DOHH2 (cell line): Measurements from ENCODE around the gene ARHGAP27.

Experiments
- H3F3A ChIP-seq: fragments of 200-600 bp; sonication (generic), shearing (Covaris generic); 2 replicates; pipeline ENCODE4 v1.6.0; 2016; ENCODE audit warnings: antibody characterized with exemption, mild to moderate bottlenecking; ENCODE audit not compliant: control insufficient read depth, insufficient read depth
- H3K27ac ChIP-seq: fragments of 200-600 bp; sonication (generic); 2 replicates; pipeline ENCODE4 v1.5.1; 2014; ENCODE audit warnings: low read depth, mild to moderate bottlenecking, low read length, moderate library complexity
- H3K27me3 ChIP-seq: fragments of 200-600 bp; sonication (generic); 2 replicates; pipeline ENCODE4 v1.6.1; 2014; ENCODE audit warnings: mild to moderate bottlenecking, low read length, mixed read lengths; ENCODE audit not compliant: control insufficient read depth
- H3K36me3 ChIP-seq: fragments of 200-600 bp; sonication (generic); 2 replicates; pipeline ENCODE4 v1.6.1; 2014; ENCODE audit warnings: mild to moderate bottlenecking, low read length, moderate library complexity, mixed read lengths; ENCODE audit not compliant: control insufficient read depth
- H3K4me1 ChIP-seq: fragments of 200-600 bp; sonication (generic); 2 replicates; pipeline ENCODE4 v1.6.1; 2014; ENCODE audit warnings: mild to moderate bottlenecking, low read length, mixed read lengths; ENCODE audit not compliant: control insufficient read depth
- H3K4me2 ChIP-seq: fragments of 200-600 bp; sonication (generic); 2 replicates; pipeline ENCODE4 v1.6.0; 2014; ENCODE audit warnings: mild to moderate bottlenecking, low read length, moderate library complexity
- H3K4me3 ChIP-seq: fragments of 200-600 bp; sonication (generic); 2 replicates; pipeline ENCODE4 v1.5.1; 2014; ENCODE audit warnings: mild to moderate bottlenecking, low read length, mixed read lengths
- H3K79me2 ChIP-seq: fragments of 200-600 bp; sonication (generic); 2 replicates; pipeline ENCODE4 v1.6.1; 2014; ENCODE audit warnings: mild to moderate bottlenecking, low read length, mixed read lengths; ENCODE audit not compliant: control insufficient read depth
- H3K9me2 ChIP-seq: fragments of 200-600 bp; sonication (generic); replicated peaks from 2 replicates; pipeline ENCODE4 v1.6.1; 2014; ENCODE audit warnings: mild to moderate bottlenecking, low read length, mixed read lengths; ENCODE audit not compliant: control insufficient read depth
- H3K9me3 ChIP-seq: fragments of 200-600 bp; sonication (generic); 2 replicates; pipeline ENCODE4 v1.6.1; 2014; ENCODE audit warnings: antibody characterized with exemption, low read length, mixed read lengths; ENCODE audit not compliant: control insufficient read depth, insufficient read depth
- H4K20me1 ChIP-seq: fragments of 200-600 bp; sonication (generic); 2 replicates; pipeline ENCODE4 v1.6.0; 2014; ENCODE audit warnings: low read depth, mild to moderate bottlenecking, antibody characterized with exemption, low read length, moderate library complexity; ENCODE audit not compliant: control insufficient read depth, insufficient read depth
- CTCF ChIP-seq: fragments of 200-600 bp; sonication (generic); IDR thresholded peaks from one replicate; pipeline ENCODE4 v1.5.1; 2014; ENCODE audit warnings: antibody characterized with exemption, mild to moderate bottlenecking, low read depth, low read length; ENCODE audit not compliant: poor library complexity, severe bottlenecking
- EZH2phosphoT487 ChIP-seq: fragments of 200-600 bp; sonication (generic); IDR thresholded peaks from 2 replicates; pipeline ENCODE4 v1.6.1; 2017; ENCODE audit warnings: borderline replicate concordance, mild to moderate bottlenecking, antibody characterized with exemption, low read length, moderate library complexity, mixed read lengths

ARHGAP27 gene

GRCh38 chr17:45376171-45377005 is 56.3 kb downstream of the ARHGAP27 start:
- Histone ChIP-seq H3K27ac (no peak overlapping the region), H3K4me3 (no peak overlapping the region), H3K27me3 (peaks cover 44% of the 10 kb centered on the region), H4K20me1 (no peaks in the 10 kb centered on the region), H3K79me2 (no peaks in the 10 kb centered on the region), H3K9me2 (no peaks in the 10 kb centered on the region), H3K4me1 (no peaks in the 10 kb centered on the region), H3K36me3 (no peaks in the 10 kb centered on the region), H3K9me3 (no peaks in the 10 kb centered on the region), H3F3A (no peaks in the 10 kb centered on the region), H3K4me2 (no peak overlapping the region)
- no peak for TF ChIP-seq EZH2phosphoT487
- no peak for TF ChIP-seq CTCF

GRCh38 chr17:45374501-45374900 is 58.2 kb downstream of the ARHGAP27 start:
- peaks cover 37% of the 10 kb centered on the region for H3K27me3 ChIP-seq

GRCh38 chr17:45372325-45372869 is 60.3 kb downstream of the ARHGAP27 start:
- no peaks in the 10 kb centered on the region for H3K9me3 ChIP-seq
- H3K27me3 ChIP-seq: peaks cover 34% of the 10 kb centered on the region
- H3K4me1 ChIP-seq: no peaks in the 10 kb centered on the region
- no peak overlapping the region for H3K4me2 ChIP-seq
- no peaks in the 10 kb centered on the region for H3K36me3 ChIP-seq
- H3F3A ChIP-seq: no peaks in the 10 kb centered on the region
- no peaks in the 10 kb centered on the region for H4K20me1 ChIP-seq
- H3K79me2 ChIP-seq: no peaks in the 10 kb centered on the region
- no peak overlapping the region for H3K4me3 ChIP-seq
- TF ChIP-seq CTCF: no peak
- no peak for TF ChIP-seq EZH2phosphoT487
- H3K9me2 ChIP-seq: no peaks in the 10 kb centered on the region
- H3K27ac ChIP-seq: no peak overlapping the region

More at GRCh38 chr17:45374501-45374900, 58.2 kb downstream of the ARHGAP27 start:
- Histone ChIP-seq H3K27ac (no peak overlapping the region), H3K9me3 (no peaks in the 10 kb centered on the region), H3K4me1 (no peaks in the 10 kb centered on the region), H3K79me2 (no peaks in the 10 kb centered on the region), H4K20me1 (no peaks in the 10 kb centered on the region), H3K36me3 (no peaks in the 10 kb centered on the region), H3F3A (no peaks in the 10 kb centered on the region), H3K9me2 (no peaks in the 10 kb centered on the region), H3K4me2 (no peak overlapping the region), H3K4me3 (no peak overlapping the region)
- TF ChIP-seq CTCF: no peak
- TF ChIP-seq EZH2phosphoT487: no peak
